SH-SY5Y (cell line): ENCODE data around the gene PTMA.

Experiments
- GATA2 ChIP-seq: IDR thresholded peaks from 2 replicates; pipeline ENCODE4 v1.6.1; 2011; ENCODE audit warnings: mild to moderate bottlenecking, low read depth, low read length
- GATA3 ChIP-seq: IDR thresholded peaks from 2 replicates; pipeline ENCODE4 v1.6.1; 2011; ENCODE audit warnings: low read depth, mild to moderate bottlenecking, low read length, moderate library complexity

DNA sequence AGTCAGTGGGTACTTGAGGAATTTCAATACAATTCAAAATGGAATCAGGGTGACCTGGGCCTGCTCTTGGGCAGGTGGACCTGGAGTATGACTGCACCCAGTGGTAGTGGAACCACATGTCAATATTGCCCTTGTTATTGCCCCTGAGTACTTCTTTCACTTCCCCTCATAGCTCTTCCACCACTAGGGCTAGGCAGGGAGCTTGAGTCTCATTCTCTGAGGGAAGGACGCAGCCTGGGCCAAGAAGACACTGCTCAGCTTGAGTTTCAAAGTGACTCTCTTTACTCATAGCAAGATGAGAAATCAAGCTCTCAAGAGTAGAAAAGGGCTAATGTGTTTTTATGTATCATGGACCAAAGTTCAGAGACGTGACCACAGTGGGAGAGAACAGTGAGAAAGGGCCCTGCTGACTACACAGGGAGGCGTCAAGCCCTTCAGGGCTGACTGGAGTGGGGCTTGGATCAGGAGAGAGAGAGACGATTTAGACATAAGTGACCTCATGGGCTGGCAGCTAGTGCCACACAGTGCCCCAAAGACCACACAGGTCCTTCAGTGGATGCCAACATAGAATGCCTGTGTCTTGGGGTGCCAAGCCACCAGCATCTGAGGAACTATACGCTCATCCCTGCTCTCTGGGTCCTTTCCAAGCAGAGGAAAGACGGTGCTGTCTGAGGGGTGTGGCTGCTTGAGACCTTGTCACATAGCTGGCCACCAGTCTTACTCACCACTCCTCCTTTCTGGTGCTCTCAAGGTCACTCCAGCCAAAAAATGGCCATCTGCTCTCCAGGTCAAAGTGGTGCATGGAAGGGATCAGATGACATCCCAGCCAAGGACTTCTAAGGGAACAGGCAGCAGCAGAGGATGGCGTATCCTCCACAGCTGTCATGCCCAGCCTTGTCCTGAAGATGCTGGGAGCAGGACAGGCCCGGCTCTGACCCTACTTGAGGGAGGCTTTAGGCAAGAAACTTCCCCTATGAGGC lies 13.0 kb downstream of the PTMA start:
- TF ChIP-seq GATA2: no peak
- TF ChIP-seq GATA3: no peak
